Measurements from ENCODE around the gene MAEA.

Gene MAEA

GRCh38 chr4:1283711-1284110 is 6.0 kb upstream of the MAEA start:
- no peak for ATAC-seq
- TF ChIP-seq ZNF8 (CRISPR knock-in tag; IDR thresholded peaks at IDR 0.05) (no peak), ZFP30 (CRISPR knock-in tag; IDR thresholded peaks at IDR 0.05) (no peak), CSRNP3 (CRISPR knock-in tag; IDR thresholded peaks at IDR 0.05) (no peak)

- TF ChIP-seq POU6F1 (CRISPR knock-in tag; IDR thresholded peaks at IDR 0.05; ENCODE audit: borderline replicate concordance, low read depth) (no peak), BACH2 (CRISPR knock-in tag; IDR thresholded peaks at IDR 0.05; ENCODE audit: borderline replicate concordance) (no peak), ZNF70 (CRISPR knock-in tag; IDR thresholded peaks at IDR 0.05) (no peak), ZNF565 (CRISPR knock-in tag; conservative IDR thresholded peaks at IDR 0.05; ENCODE audit: low read depth) (no peak), ESRRG (CRISPR knock-in tag; IDR thresholded peaks at IDR 0.05) (no peak)
- ATAC-seq: no peak
Measured at GRCh38 chr4:1285151-1285789, 4.4 kb upstream of the MAEA start.

- no peak for TF ChIP-seq SNAI2 (CRISPR knock-in tag; IDR thresholded peaks at IDR 0.05)
- no peak for TF ChIP-seq PPARA (CRISPR knock-in tag; IDR thresholded peaks at IDR 0.05; ENCODE audit: borderline replicate concordance)
- TF ChIP-seq ZFP30 (CRISPR knock-in tag; IDR thresholded peaks at IDR 0.05): no peak
- TF ChIP-seq OSR1 (CRISPR knock-in tag; IDR thresholded peaks at IDR 0.05): no peak
- TF ChIP-seq TCF4 (CRISPR knock-in tag; IDR thresholded peaks at IDR 0.05; ENCODE audit: borderline replicate concordance): no peak
- ATAC-seq: no peak
Measured at GRCh38 chr4:1285790-1286553, 3.7 kb upstream of the MAEA start.

- no peak for ATAC-seq
- TF ChIP-seq ESRRG (CRISPR knock-in tag; IDR thresholded peaks at IDR 0.05) (no peak), ZFP3 (CRISPR knock-in tag; IDR thresholded peaks at IDR 0.05) (no peak), TSHZ2 (CRISPR knock-in tag; IDR thresholded peaks at IDR 0.05) (no peak), ARNTL (CRISPR knock-in tag; IDR thresholded peaks at IDR 0.05; ENCODE audit: borderline replicate concordance, low read depth) (no peak), PPARA (CRISPR knock-in tag; IDR thresholded peaks at IDR 0.05; ENCODE audit: borderline replicate concordance) (no peak), ZC3H10 (CRISPR knock-in tag; IDR thresholded peaks at IDR 0.05) (no peak)
Measured at GRCh38 chr4:1288786-1289185, 905 bp upstream of the MAEA start.

- no peak for ATAC-seq
- no peak for TF ChIP-seq ISL1 (CRISPR knock-in tag; IDR thresholded peaks at IDR 0.05)
- TF ChIP-seq BACH2 (CRISPR knock-in tag; IDR thresholded peaks at IDR 0.05; ENCODE audit: borderline replicate concordance): no peak
- TF ChIP-seq ZNF565 (CRISPR knock-in tag; conservative IDR thresholded peaks at IDR 0.05; ENCODE audit: low read depth): no peak
- no peak for TF ChIP-seq TOX (CRISPR knock-in tag; IDR thresholded peaks at IDR 0.05; ENCODE audit: borderline replicate concordance)
- TF ChIP-seq CSDC2 (CRISPR knock-in tag; IDR thresholded peaks at IDR 0.05): no peak
- no peak for TF ChIP-seq RARB (CRISPR knock-in tag; IDR thresholded peaks at IDR 0.05)
- no peak for TF ChIP-seq TCF4 (CRISPR knock-in tag; IDR thresholded peaks at IDR 0.05; ENCODE audit: borderline replicate concordance)
- TF ChIP-seq POU6F1 (CRISPR knock-in tag; IDR thresholded peaks at IDR 0.05; ENCODE audit: borderline replicate concordance, low read depth): no peak
- no peak for TF ChIP-seq ESRRG (CRISPR knock-in tag; IDR thresholded peaks at IDR 0.05)
- no peak for TF ChIP-seq ZNF70 (CRISPR knock-in tag; IDR thresholded peaks at IDR 0.05)
- no peak for TF ChIP-seq PPARA (CRISPR knock-in tag; IDR thresholded peaks at IDR 0.05; ENCODE audit: borderline replicate concordance)
- TF ChIP-seq OSR1 (CRISPR knock-in tag; IDR thresholded peaks at IDR 0.05): no peak
- TF ChIP-seq CREB5 (CRISPR knock-in tag; IDR thresholded peaks at IDR 0.05; ENCODE audit: low read depth): no peak
Measured at GRCh38 chr4:1290165-1290977, 680 bp downstream of the MAEA start.

Measured in SK-N-SH treated with all-trans-retinoic acid at 6 μM for 48 hours (cell line).